SK-N-SH (cell line): Measurements from ENCODE around the gene FTO. TPM values are rescaled to one million over a fixed set of nuclear protein-coding genes. Genes with fewer than 3 reads are reported as not detected.

Experiments used
- CTCF ChIA-PET: fragments of 300-600, 350-600 bp; formaldehyde crosslinking; extraction: SDS; loops from one replicate; lab custom pipeline; 2021; lab: Yijun Ruan, JAX
- POLR2A ChIA-PET: fragments of 350-600 bp; sonication (Branson Sonifier 250); formaldehyde crosslinking; extraction: SDS; loops from one replicate; lab custom pipeline; 2020; ENCODE audit warnings: antibody characterized with exemption, inconsistent platforms; lab: Yijun Ruan, JAX
- DNase-seq: peaks from one replicate; pipeline ENCODE4 v3.0.0; 2012
- H2AFZ ChIP-seq: fragments of 200-600 bp; sonication (generic); 2 replicates; pipeline ENCODE4 v1.8.1; 2016; ENCODE audit warnings: antibody characterized with exemption, mild to moderate bottlenecking, low read depth
- H3F3A ChIP-seq: fragments of 200-600 bp; sonication (generic); replicated peaks from 2 replicates; pipeline ENCODE3; 2016; ENCODE audit warnings: antibody characterized with exemption, mild to moderate bottlenecking; ENCODE audit not compliant: insufficient read depth
- H3K27ac ChIP-seq, 2 experiments: fragments of 200-500 bp in 1 of 2; fragments of 200-600 bp in 1 of 2; sonication (Bioruptor generic) in 1 of 2; sonication (generic), shearing (Covaris generic) in 1 of 2; 2 replicates each; pipeline versions ENCODE4 v1.5.1 to v1.6.1; 2014 to 2016; ENCODE audit warnings: low read depth in 2 of 2, inconsistent platforms in 1 of 2, low read length in 1 of 2, mild to moderate bottlenecking in 1 of 2, mixed read lengths in 1 of 2
- H3K27me3 ChIP-seq: fragments of 200-600 bp; sonication (generic), shearing (Covaris generic); 2 replicates; pipeline ENCODE4 v1.6.1; 2016; ENCODE audit warnings: mixed run types; ENCODE audit not compliant: insufficient read depth
- H3K36me3 ChIP-seq, 2 experiments: fragments of 200-500 bp in 1 of 2; fragments of 200-600 bp in 1 of 2; sonication (Bioruptor generic) in 1 of 2; sonication (generic) in 1 of 2; replicated peaks in 1 of 2; 2 replicates each; pipeline versions ENCODE3 to v1.5.1; 2014 to 2016; ENCODE audit warnings: low read length in 1 of 2, mild to moderate bottlenecking in 1 of 2; ENCODE audit not compliant: insufficient read depth in 2 of 2, control insufficient read depth in 1 of 2
- H3K4me1 ChIP-seq, 2 experiments: fragments of 200-500 bp in 1 of 2; fragments of 200-600 bp in 1 of 2; sonication (Bioruptor generic) in 1 of 2; sonication (generic), shearing (Covaris generic) in 1 of 2; 2 replicates each; pipeline versions ENCODE4 v1.5.1 to v1.6.1; 2014 to 2016; ENCODE audit warnings: low read depth in 1 of 2, low read length in 1 of 2, mixed run types in 1 of 2; ENCODE audit not compliant: insufficient read depth in 2 of 2, control insufficient read depth in 1 of 2
- H3K4me2 ChIP-seq: fragments of 200-600 bp; sonication (generic), shearing (Covaris generic); 2 replicates; pipeline ENCODE4 v1.6.1; 2017; ENCODE audit warnings: mixed run types
- H3K4me3 ChIP-seq, 2 experiments: fragments of 200-500 bp in 1 of 2; fragments of 200-600 bp in 1 of 2; sonication (Bioruptor generic) in 1 of 2; sonication (generic), shearing (Covaris generic) in 1 of 2; 2 replicates each; pipeline versions ENCODE4 v1.5.1 to v1.8.1; 2014 to 2016; ENCODE audit warnings: low read depth in 2 of 2, inconsistent platforms in 1 of 2, low read length in 1 of 2, mild to moderate bottlenecking in 1 of 2, mixed read lengths in 1 of 2, moderate library complexity in 1 of 2
- H3K79me2 ChIP-seq: fragments of 200-600 bp; sonication (generic); 2 replicates; pipeline ENCODE4 v1.8.1; 2017; ENCODE audit warnings: mild to moderate bottlenecking; ENCODE audit not compliant: insufficient read depth
- H3K9ac ChIP-seq: fragments of 200-600 bp; sonication (generic); 2 replicates; pipeline ENCODE4 v1.6.1; 2017; ENCODE audit warnings: mixed run types
- H3K9me2 ChIP-seq: fragments of 200-600 bp; sonication (generic); 2 replicates; pipeline ENCODE4 v1.6.1; 2017; ENCODE audit warnings: mixed run types
- H3K9me3 ChIP-seq: fragments of 200-600 bp; sonication (generic); 2 replicates; pipeline ENCODE4 v1.6.1; 2017; ENCODE audit warnings: mixed run types, mild to moderate bottlenecking, moderate library complexity
- H4K20me1 ChIP-seq: fragments of 200-600 bp; sonication (generic); 2 replicates; pipeline ENCODE4 v1.6.1; 2017; ENCODE audit warnings: mild to moderate bottlenecking, mixed run types; ENCODE audit not compliant: insufficient read depth
- EP300 ChIP-seq, 2 experiments: IDR thresholded peaks; 2 replicates each; pipeline versions ENCODE4 v1.4.0 to v1.6.1; 2012; ENCODE audit warnings: borderline replicate concordance in 1 of 2, low read depth in 1 of 2, low read length in 1 of 2
- FOSL2 ChIP-seq: IDR thresholded peaks from 2 replicates; pipeline ENCODE4 v1.4.0; 2012; ENCODE audit warnings: low read depth, mild to moderate bottlenecking, moderate library complexity, borderline replicate concordance
- FOXJ3 ChIP-seq: sonication (generic); formaldehyde crosslinking; IDR thresholded peaks from 2 replicates; pipeline ENCODE4 v1.5.1; 2020; ENCODE audit warnings: mild to moderate bottlenecking, missing genetic modification reagents
- NFIC ChIP-seq: IDR thresholded peaks from 2 replicates; pipeline ENCODE4 v1.4.0; 2012; ENCODE audit warnings: borderline replicate concordance
- RXRA ChIP-seq: IDR thresholded peaks from 2 replicates; pipeline ENCODE4 v1.4.0; 2012; ENCODE audit warnings: low read depth, mild to moderate bottlenecking, borderline replicate concordance
- YY1 ChIP-seq: IDR thresholded peaks from 2 replicates; pipeline ENCODE4 v1.4.0; 2012; ENCODE audit warnings: low read depth, mild to moderate bottlenecking
- WGBS: methylation state at CpG from one replicate; pipeline ENCODE4 v1.1.6; 2017; ENCODE audit warnings: low lambda C conversion rate; 5-methylcytosine and 5-hydroxymethylcytosine counted together
- polyA plus RNA-seq, 3 experiments: library from polyadenylated mRNA; depleted of rRNA; stranded (reverse); fragments of >200 nt; gene quantifications; 2 replicates each; pipeline ENCODE4 v1.2.3, GENCODE V29; 2012
- TF ChIP-seq, protein P1 (sequence below): IDR thresholded peaks from 2 replicates; pipeline ENCODE4; 2012
- TF ChIP-seq, protein P2 (sequence below): fragments of 200-600 bp; sonication (generic); IDR thresholded peaks from 2 replicates; pipeline ENCODE4 v1.6.1; 2017; ENCODE audit warnings: antibody characterized with exemption, mild to moderate bottlenecking, moderate library complexity
- TF ChIP-seq, protein P3 (sequence below): IDR thresholded peaks from 2 replicates; pipeline ENCODE4 v1.6.1; 2012; ENCODE audit warnings: mild to moderate bottlenecking, low read depth, low read length, moderate library complexity
- TF ChIP-seq, protein P4 (sequence below): fragments of 150-350 bp; IDR thresholded peaks from 2 replicates; pipeline ENCODE4 v1.6.1; 2016; ENCODE audit warnings: mild to moderate bottlenecking, low read depth, low read length

Gene FTO
- polyA plus RNA-seq, 1 of the 3 experiments (the other 2 are of a cell fraction): 41.2 TPM

DNA sequence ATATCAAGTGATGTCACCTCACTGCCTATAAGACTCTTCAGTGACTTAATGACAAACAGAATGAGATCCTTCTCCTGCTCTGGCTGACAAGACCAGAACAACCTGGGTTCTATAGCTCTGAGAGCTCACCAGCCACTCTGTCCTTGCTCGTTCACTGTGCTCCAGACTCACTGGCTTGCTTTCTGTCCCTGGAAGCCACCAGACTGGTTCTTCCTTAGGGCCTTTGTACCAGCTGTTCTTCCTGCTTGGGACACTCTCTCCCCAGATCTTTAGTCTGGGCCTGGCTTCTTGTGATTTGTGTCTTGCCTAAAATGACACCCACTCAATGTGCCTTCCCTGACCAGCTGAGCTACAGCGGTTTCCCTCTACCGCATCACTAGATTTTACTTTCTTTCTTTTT is 76.1 kb downstream of the FTO start:
- Histone ChIP-seq H3K27me3 (no peaks in the 10 kb centered on the region), H3K9me3 (no peaks in the 10 kb centered on the region), H3K36me3 (no peaks in the 10 kb centered on the region), H3K4me2 (no peak overlapping the region), H3K9me2 (no peaks in the 10 kb centered on the region), H3K4me1 (peaks cover 6 to 43% of the 10 kb centered on the region in 2 experiments), H3K79me2 (peaks cover 62% of the 10 kb centered on the region), H2AFZ (no peak overlapping the region), H4K20me1 (no peaks in the 10 kb centered on the region), H3K9ac (no peak overlapping the region), H3F3A (peaks cover 19% of the 10 kb centered on the region), H3K27ac (no peak overlapping the region), H3K4me3 (no peak overlapping the region)
- POLR2A ChIA-PET: no interaction called here
- TF ChIP-seq FOSL2 (no peak), EP300 (IDR thresholded peaks at IDR 0.05; ENCODE audit: borderline replicate concordance in 1 of 2, low read depth in 1 of 2, low read length in 1 of 2) (no peak), FOXJ3 (CRISPR knock-in tag) (no peak), YY1 (no peak), RXRA (no peak), NFIC (no peak)
- TF ChIP-seq, protein P1, sequence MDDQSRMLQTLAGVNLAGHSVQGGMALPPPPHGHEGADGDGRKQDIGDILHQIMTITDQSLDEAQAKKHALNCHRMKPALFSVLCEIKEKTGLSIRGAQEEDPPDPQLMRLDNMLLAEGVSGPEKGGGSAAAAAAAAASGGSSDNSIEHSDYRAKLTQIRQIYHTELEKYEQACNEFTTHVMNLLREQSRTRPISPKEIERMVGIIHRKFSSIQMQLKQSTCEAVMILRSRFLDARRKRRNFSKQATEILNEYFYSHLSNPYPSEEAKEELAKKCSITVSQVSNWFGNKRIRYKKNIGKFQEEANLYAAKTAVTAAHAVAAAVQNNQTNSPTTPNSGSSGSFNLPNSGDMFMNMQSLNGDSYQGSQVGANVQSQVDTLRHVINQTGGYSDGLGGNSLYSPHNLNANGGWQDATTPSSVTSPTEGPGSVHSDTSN: no peak
- TF ChIP-seq, protein P2, sequence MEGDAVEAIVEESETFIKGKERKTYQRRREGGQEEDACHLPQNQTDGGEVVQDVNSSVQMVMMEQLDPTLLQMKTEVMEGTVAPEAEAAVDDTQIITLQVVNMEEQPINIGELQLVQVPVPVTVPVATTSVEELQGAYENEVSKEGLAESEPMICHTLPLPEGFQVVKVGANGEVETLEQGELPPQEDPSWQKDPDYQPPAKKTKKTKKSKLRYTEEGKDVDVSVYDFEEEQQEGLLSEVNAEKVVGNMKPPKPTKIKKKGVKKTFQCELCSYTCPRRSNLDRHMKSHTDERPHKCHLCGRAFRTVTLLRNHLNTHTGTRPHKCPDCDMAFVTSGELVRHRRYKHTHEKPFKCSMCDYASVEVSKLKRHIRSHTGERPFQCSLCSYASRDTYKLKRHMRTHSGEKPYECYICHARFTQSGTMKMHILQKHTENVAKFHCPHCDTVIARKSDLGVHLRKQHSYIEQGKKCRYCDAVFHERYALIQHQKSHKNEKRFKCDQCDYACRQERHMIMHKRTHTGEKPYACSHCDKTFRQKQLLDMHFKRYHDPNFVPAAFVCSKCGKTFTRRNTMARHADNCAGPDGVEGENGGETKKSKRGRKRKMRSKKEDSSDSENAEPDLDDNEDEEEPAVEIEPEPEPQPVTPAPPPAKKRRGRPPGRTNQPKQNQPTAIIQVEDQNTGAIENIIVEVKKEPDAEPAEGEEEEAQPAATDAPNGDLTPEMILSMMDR: no peak
- TF ChIP-seq, protein P3, sequence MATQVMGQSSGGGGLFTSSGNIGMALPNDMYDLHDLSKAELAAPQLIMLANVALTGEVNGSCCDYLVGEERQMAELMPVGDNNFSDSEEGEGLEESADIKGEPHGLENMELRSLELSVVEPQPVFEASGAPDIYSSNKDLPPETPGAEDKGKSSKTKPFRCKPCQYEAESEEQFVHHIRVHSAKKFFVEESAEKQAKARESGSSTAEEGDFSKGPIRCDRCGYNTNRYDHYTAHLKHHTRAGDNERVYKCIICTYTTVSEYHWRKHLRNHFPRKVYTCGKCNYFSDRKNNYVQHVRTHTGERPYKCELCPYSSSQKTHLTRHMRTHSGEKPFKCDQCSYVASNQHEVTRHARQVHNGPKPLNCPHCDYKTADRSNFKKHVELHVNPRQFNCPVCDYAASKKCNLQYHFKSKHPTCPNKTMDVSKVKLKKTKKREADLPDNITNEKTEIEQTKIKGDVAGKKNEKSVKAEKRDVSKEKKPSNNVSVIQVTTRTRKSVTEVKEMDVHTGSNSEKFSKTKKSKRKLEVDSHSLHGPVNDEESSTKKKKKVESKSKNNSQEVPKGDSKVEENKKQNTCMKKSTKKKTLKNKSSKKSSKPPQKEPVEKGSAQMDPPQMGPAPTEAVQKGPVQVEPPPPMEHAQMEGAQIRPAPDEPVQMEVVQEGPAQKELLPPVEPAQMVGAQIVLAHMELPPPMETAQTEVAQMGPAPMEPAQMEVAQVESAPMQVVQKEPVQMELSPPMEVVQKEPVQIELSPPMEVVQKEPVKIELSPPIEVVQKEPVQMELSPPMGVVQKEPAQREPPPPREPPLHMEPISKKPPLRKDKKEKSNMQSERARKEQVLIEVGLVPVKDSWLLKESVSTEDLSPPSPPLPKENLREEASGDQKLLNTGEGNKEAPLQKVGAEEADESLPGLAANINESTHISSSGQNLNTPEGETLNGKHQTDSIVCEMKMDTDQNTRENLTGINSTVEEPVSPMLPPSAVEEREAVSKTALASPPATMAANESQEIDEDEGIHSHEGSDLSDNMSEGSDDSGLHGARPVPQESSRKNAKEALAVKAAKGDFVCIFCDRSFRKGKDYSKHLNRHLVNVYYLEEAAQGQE: no peak
- TF ChIP-seq, protein P4, sequence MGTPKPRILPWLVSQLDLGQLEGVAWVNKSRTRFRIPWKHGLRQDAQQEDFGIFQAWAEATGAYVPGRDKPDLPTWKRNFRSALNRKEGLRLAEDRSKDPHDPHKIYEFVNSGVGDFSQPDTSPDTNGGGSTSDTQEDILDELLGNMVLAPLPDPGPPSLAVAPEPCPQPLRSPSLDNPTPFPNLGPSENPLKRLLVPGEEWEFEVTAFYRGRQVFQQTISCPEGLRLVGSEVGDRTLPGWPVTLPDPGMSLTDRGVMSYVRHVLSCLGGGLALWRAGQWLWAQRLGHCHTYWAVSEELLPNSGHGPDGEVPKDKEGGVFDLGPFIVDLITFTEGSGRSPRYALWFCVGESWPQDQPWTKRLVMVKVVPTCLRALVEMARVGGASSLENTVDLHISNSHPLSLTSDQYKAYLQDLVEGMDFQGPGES: no peak
- CTCF ChIA-PET: no interaction called here
- no peak for DNase-seq
- WGBS: 100% methylated on average over 3 of the region's 3 CpGs
